HepG2 (cell line): ENCODE data around the gene CNNM1. TPM values are rescaled to one million over a fixed set of nuclear protein-coding genes. Genes with fewer than 3 reads are reported as not detected.
A peak's percentile ranks its signal among the peaks of the same experiment; 100 is the strongest.

ENCODE experiments used
- ARID5B ChIP-seq: IDR thresholded peaks from 2 replicates; pipeline ENCODE4 v1.4.0; 2020; ENCODE audit warnings: mild to moderate bottlenecking, missing genetic modification reagents
- FOXA3 ChIP-seq: IDR thresholded peaks from 2 replicates; pipeline ENCODE4 v1.6.1; 2016; ENCODE audit warnings: missing genetic modification reagents, missing compliant biosample characterization
- GATAD1 ChIP-seq: IDR thresholded peaks from 2 replicates; pipeline ENCODE4 v1.6.1; 2016; ENCODE audit warnings: missing genetic modification reagents, missing compliant biosample characterization
- GATAD2A ChIP-seq: IDR thresholded peaks from 2 replicates; pipeline ENCODE4 v1.6.1; 2016
- HBP1 ChIP-seq: IDR thresholded peaks from 2 replicates; pipeline ENCODE4 v1.6.1; 2016; ENCODE audit warnings: low read depth, control low read depth
- HMG20A ChIP-seq: IDR thresholded peaks from 2 replicates; pipeline ENCODE4 v1.6.1; 2016; ENCODE audit warnings: borderline replicate concordance
- KLF16 ChIP-seq, 2 experiments: sonication (generic) in 1 of 2; formaldehyde crosslinking in 1 of 2; IDR thresholded peaks; 2 replicates each; pipeline versions ENCODE4 v1.6.1 to v1.8.0; 2016 to 2023; ENCODE audit warnings: missing genetic modification reagents in 2 of 2, missing compliant biosample characterization in 1 of 2
- REPIN1 ChIP-seq: sonication (generic); formaldehyde crosslinking; IDR thresholded peaks from 2 replicates; pipeline ENCODE4 v1.8.0; 2022; ENCODE audit warnings: missing genetic modification reagents, low read depth, mild to moderate bottlenecking, borderline replicate concordance
- STAT5B ChIP-seq: sonication (generic); formaldehyde crosslinking; IDR thresholded peaks from 2 replicates; pipeline ENCODE4 v1.4.0; 2020; ENCODE audit warnings: missing genetic modification reagents
- TBX2 ChIP-seq: sonication (generic); formaldehyde crosslinking; IDR thresholded peaks from 2 replicates; pipeline ENCODE4 v1.5.0; 2020; ENCODE audit warnings: missing genetic modification reagents, mild to moderate bottlenecking, borderline replicate concordance
- ZNF782 ChIP-seq: sonication (generic); formaldehyde crosslinking; IDR thresholded peaks from 2 replicates; pipeline ENCODE4 v1.4.0; 2020; ENCODE audit warnings: missing genetic modification reagents, mild to moderate bottlenecking, borderline replicate concordance
- ZSCAN25 ChIP-seq: sonication (generic); formaldehyde crosslinking; IDR thresholded peaks from 2 replicates; pipeline ENCODE4 v1.8.0; 2022; ENCODE audit warnings: mild to moderate bottlenecking, missing genetic modification reagents
- polyA plus RNA-seq, 8 experiments: library from polyadenylated mRNA; depleted of rRNA in 3 of 8; stranded (reverse) in 7 of 8; unstranded in 1 of 8; fragments of >200 nt; fragmentation: Illumina TruSeq in 4 of 8; extraction: Trizol in 4 of 8; gene quantifications; 2 replicates each; pipeline versions ENCODE4 v1.2.1 to v1.2.3, GENCODE V29; 2011 to 2016; ENCODE audit warnings: low read depth in 4 of 8, missing spikeins in 1 of 8, mixed read lengths in 1 of 8; ENCODE audit not compliant: insufficient read depth in 1 of 8
- total RNA-seq, 5 experiments: library from RNA; depleted of rRNA; stranded (reverse); fragments of >200 nt; fragmentation: Illumina TruSeq; extraction: Trizol; gene quantifications; 2 replicates each; pipeline ENCODE4 v1.2.3, GENCODE V29; 2016; ENCODE audit warnings: low read depth in 1 of 5

CNNM1 gene
- total and polyA plus RNA-seq, 2 of the 13 experiments (the other 11 are each of a cell fraction or from before 2014, with no cell fraction given) = 4.3 to 9.6 TPM

- TF ChIP-seq STAT5B (CRISPR knock-in tag) (no peak), GATAD2A (CRISPR knock-in tag) (peak; percentile 25; the same call in 1 of the 2 replicates), ZSCAN25 (CRISPR knock-in tag) (no peak), FOXA3 (peak; percentile 74), ARID5B (peak; percentile 58; the same call in 1 of the 2 replicates), REPIN1 (CRISPR knock-in tag) (0 out of 2 replicates have a peak, but pooled peaks have one; percentile 36), HBP1 (CRISPR knock-in tag) (peak; percentile 54; the same call in 1 of the 2 replicates), KLF16 (CRISPR knock-in tag; IDR thresholded peaks at IDR 0.05) (0 out of 4 replicates have a peak, but pooled peaks of 1 of the 2 experiments have one; percentile 34), HMG20A (CRISPR knock-in tag) (peak; percentile 47; the same call in 1 of the 2 replicates), ZNF782 (CRISPR knock-in tag) (no peak), TBX2 (peak; percentile 30; the same call in 1 of the 2 replicates), GATAD1 (peak; percentile 37; the same call in 1 of the 2 replicates)
Observed at GRCh38 chr10:99331207-99331803, 2.1 kb downstream of the CNNM1 start (continued).
